ENCODE results near the gene GNA15.

GNA15 gene

GRCh38 chr19:3192684-3193083 lies 56.9 kb downstream of the GNA15 start:
- no peaks in the 10 kb centered on the region for H3K9me3 ChIP-seq (ENCODE audit: control insufficient read depth, insufficient read depth, low read length)
- H3K4me1 ChIP-seq (ENCODE audit: control insufficient read depth, insufficient read depth, low read length): peaks cover 4% of the 10 kb centered on the region
- H3K27me3 ChIP-seq (ENCODE audit: control insufficient read depth, insufficient read depth, low read length): no peaks in the 10 kb centered on the region
- no peak for DNase-seq (ENCODE audit: low read depth, low spot score)
- WGBS (ENCODE audit: insufficient coverage, insufficient read length): no CpG with 5 or more reads among the region's 14 CpGs
- peaks cover 24% of the 10 kb centered on the region for H3K36me3 ChIP-seq (ENCODE audit: control insufficient read depth, insufficient read depth, low read length)
- H3K4me3 ChIP-seq (ENCODE audit: low read length): no peak overlapping the region
- no peak overlapping the region for H3K27ac ChIP-seq (ENCODE audit: low read length)

- DNase-seq (ENCODE audit: low read depth, low spot score): no peak
- peaks cover 4% of the 10 kb centered on the region for H3K4me1 ChIP-seq (ENCODE audit: control insufficient read depth, insufficient read depth, low read length)
- H3K9me3 ChIP-seq (ENCODE audit: control insufficient read depth, insufficient read depth, low read length): no peaks in the 10 kb centered on the region
- H3K36me3 ChIP-seq (ENCODE audit: control insufficient read depth, insufficient read depth, low read length): peaks cover 24% of the 10 kb centered on the region
- no peak overlapping the region for H3K27ac ChIP-seq (ENCODE audit: low read length)
- WGBS (ENCODE audit: insufficient coverage, insufficient read length): no CpG with 5 or more reads among the region's 40 CpGs
- H3K27me3 ChIP-seq (ENCODE audit: control insufficient read depth, insufficient read depth, low read length): no peaks in the 10 kb centered on the region
- H3K4me3 ChIP-seq (ENCODE audit: low read length): no peak overlapping the region
Observed at GRCh38 chr19:3193256-3194105, 57.6 kb downstream of the GNA15 start.

- Histone ChIP-seq H3K27ac (ENCODE audit: low read length) (no peak overlapping the region), H3K36me3 (ENCODE audit: control insufficient read depth, insufficient read depth, low read length) (peaks cover 20% of the 10 kb centered on the region)
Observed at GRCh38 chr19:3194106-3195087, 58.6 kb downstream of the GNA15 start.

GRCh38 chr19:3196064-3196932 lies 60.5 kb downstream of the GNA15 start:
- Histone ChIP-seq H3K27me3 (ENCODE audit: control insufficient read depth, insufficient read depth, low read length) (no peaks in the 10 kb centered on the region), H3K4me1 (ENCODE audit: control insufficient read depth, insufficient read depth, low read length) (no peaks in the 10 kb centered on the region), H3K27ac (ENCODE audit: low read length) (no peak overlapping the region), H3K36me3 (ENCODE audit: control insufficient read depth, insufficient read depth, low read length) (peaks cover 18% of the 10 kb centered on the region), H3K4me3 (ENCODE audit: low read length) (no peak overlapping the region), H3K9me3 (ENCODE audit: control insufficient read depth, insufficient read depth, low read length) (no peaks in the 10 kb centered on the region)
- DNase-seq (ENCODE audit: low read depth, low spot score): no peak
- no CpG with 5 or more reads among the region's 42 CpGs for WGBS (ENCODE audit: insufficient coverage, insufficient read length)

More at GRCh38 chr19:3194106-3195087, 58.6 kb downstream of the GNA15 start:
- DNase-seq (ENCODE audit: low read depth, low spot score): no peak
- Histone ChIP-seq H3K4me3 (ENCODE audit: low read length) (no peak overlapping the region), H3K9me3 (ENCODE audit: control insufficient read depth, insufficient read depth, low read length) (no peaks in the 10 kb centered on the region), H3K27me3 (ENCODE audit: control insufficient read depth, insufficient read depth, low read length) (no peaks in the 10 kb centered on the region), H3K4me1 (ENCODE audit: control insufficient read depth, insufficient read depth, low read length) (peaks cover 2% of the 10 kb centered on the region)
- no CpG with 5 or more reads among the region's 17 CpGs for WGBS (ENCODE audit: insufficient coverage, insufficient read length)

GRCh38 chr19:3196933-3197205 lies 61.0 kb downstream of the GNA15 start:
- no peak overlapping the region for H3K27ac ChIP-seq (ENCODE audit: low read length)
- H3K36me3 ChIP-seq (ENCODE audit: control insufficient read depth, insufficient read depth, low read length): peaks cover 18% of the 10 kb centered on the region
- no peaks in the 10 kb centered on the region for H3K27me3 ChIP-seq (ENCODE audit: control insufficient read depth, insufficient read depth, low read length)
- no peaks in the 10 kb centered on the region for H3K4me1 ChIP-seq (ENCODE audit: control insufficient read depth, insufficient read depth, low read length)
- WGBS (ENCODE audit: insufficient coverage, insufficient read length): no CpG with 5 or more reads among the region's 14 CpGs
- no peak for DNase-seq (ENCODE audit: low read depth, low spot score)
- H3K9me3 ChIP-seq (ENCODE audit: control insufficient read depth, insufficient read depth, low read length): no peaks in the 10 kb centered on the region
- no peak overlapping the region for H3K4me3 ChIP-seq (ENCODE audit: low read length)

GRCh38 chr19:3198901-3199700 lies 63.3 kb downstream of the GNA15 start:
- Histone ChIP-seq H3K27ac (ENCODE audit: low read length) (no peak overlapping the region), H3K4me1 (ENCODE audit: control insufficient read depth, insufficient read depth, low read length) (no peaks in the 10 kb centered on the region), H3K36me3 (ENCODE audit: control insufficient read depth, insufficient read depth, low read length) (peaks cover 23% of the 10 kb centered on the region), H3K27me3 (ENCODE audit: control insufficient read depth, insufficient read depth, low read length) (no peaks in the 10 kb centered on the region), H3K9me3 (ENCODE audit: control insufficient read depth, insufficient read depth, low read length) (no peaks in the 10 kb centered on the region), H3K4me3 (ENCODE audit: low read length) (no peak overlapping the region)
- no CpG with 5 or more reads among the region's 43 CpGs for WGBS (ENCODE audit: insufficient coverage, insufficient read length)
- no peak for DNase-seq (ENCODE audit: low read depth, low spot score)

- H3K36me3 ChIP-seq (ENCODE audit: control insufficient read depth, insufficient read depth, low read length): peaks cover 34% of the 10 kb centered on the region
- H3K27ac ChIP-seq (ENCODE audit: low read length): no peak overlapping the region
- H3K27me3 ChIP-seq (ENCODE audit: control insufficient read depth, insufficient read depth, low read length): no peaks in the 10 kb centered on the region
- DNase-seq (ENCODE audit: low read depth, low spot score): no peak
- no peaks in the 10 kb centered on the region for H3K4me1 ChIP-seq (ENCODE audit: control insufficient read depth, insufficient read depth, low read length)
- H3K4me3 ChIP-seq (ENCODE audit: low read length): no peak overlapping the region
- H3K9me3 ChIP-seq (ENCODE audit: control insufficient read depth, insufficient read depth, low read length): no peaks in the 10 kb centered on the region
- WGBS (ENCODE audit: insufficient coverage, insufficient read length): no CpG with 5 or more reads among the region's 39 CpGs
Observed at GRCh38 chr19:3201072-3201700, 65.4 kb downstream of the GNA15 start.

- H3K36me3 ChIP-seq (ENCODE audit: control insufficient read depth, insufficient read depth, low read length): peaks cover 31% of the 10 kb centered on the region
- no CpG with 5 or more reads among the region's 14 CpGs for WGBS (ENCODE audit: insufficient coverage, insufficient read length)
- H3K9me3 ChIP-seq (ENCODE audit: control insufficient read depth, insufficient read depth, low read length): no peaks in the 10 kb centered on the region
- H3K4me1 ChIP-seq (ENCODE audit: control insufficient read depth, insufficient read depth, low read length): no peaks in the 10 kb centered on the region
- no peak overlapping the region for H3K27ac ChIP-seq (ENCODE audit: low read length)
- H3K27me3 ChIP-seq (ENCODE audit: control insufficient read depth, insufficient read depth, low read length): no peaks in the 10 kb centered on the region
- H3K4me3 ChIP-seq (ENCODE audit: low read length): no peak overlapping the region
- DNase-seq (ENCODE audit: low read depth, low spot score): no peak
Observed at GRCh38 chr19:3201911-3202310, 66.1 kb downstream of the GNA15 start.

- no peaks in the 10 kb centered on the region; the same call in 1 of the 2 replicates for H3K4me1 ChIP-seq (ENCODE audit: control insufficient read depth, insufficient read depth, low read length)
- no peak overlapping the region for H3K27ac ChIP-seq (ENCODE audit: low read length)
- H3K36me3 ChIP-seq (ENCODE audit: control insufficient read depth, insufficient read depth, low read length): peaks cover 33% of the 10 kb centered on the region
- no CpG with 5 or more reads among the region's 12 CpGs for WGBS (ENCODE audit: insufficient coverage, insufficient read length)
- no peak for DNase-seq (ENCODE audit: low read depth, low spot score)
- no peaks in the 10 kb centered on the region for H3K27me3 ChIP-seq (ENCODE audit: control insufficient read depth, insufficient read depth, low read length)
- no peaks in the 10 kb centered on the region for H3K9me3 ChIP-seq (ENCODE audit: control insufficient read depth, insufficient read depth, low read length)
- H3K4me3 ChIP-seq (ENCODE audit: low read length): no peak overlapping the region
Observed at GRCh38 chr19:3202346-3202745, 66.5 kb downstream of the GNA15 start.

Measured in iPS DF 6.9 (cell line).